SH-SY5Y (cell line): Measurements from ENCODE around the gene IFI6.

Experiments
- GATA2 ChIP-seq: IDR thresholded peaks from 2 replicates; pipeline ENCODE4 v1.6.1; 2011; ENCODE audit warnings: mild to moderate bottlenecking, low read depth, low read length
- GATA3 ChIP-seq: IDR thresholded peaks from 2 replicates; pipeline ENCODE4 v1.6.1; 2011; ENCODE audit warnings: low read depth, mild to moderate bottlenecking, low read length, moderate library complexity

Gene IFI6

DNA sequence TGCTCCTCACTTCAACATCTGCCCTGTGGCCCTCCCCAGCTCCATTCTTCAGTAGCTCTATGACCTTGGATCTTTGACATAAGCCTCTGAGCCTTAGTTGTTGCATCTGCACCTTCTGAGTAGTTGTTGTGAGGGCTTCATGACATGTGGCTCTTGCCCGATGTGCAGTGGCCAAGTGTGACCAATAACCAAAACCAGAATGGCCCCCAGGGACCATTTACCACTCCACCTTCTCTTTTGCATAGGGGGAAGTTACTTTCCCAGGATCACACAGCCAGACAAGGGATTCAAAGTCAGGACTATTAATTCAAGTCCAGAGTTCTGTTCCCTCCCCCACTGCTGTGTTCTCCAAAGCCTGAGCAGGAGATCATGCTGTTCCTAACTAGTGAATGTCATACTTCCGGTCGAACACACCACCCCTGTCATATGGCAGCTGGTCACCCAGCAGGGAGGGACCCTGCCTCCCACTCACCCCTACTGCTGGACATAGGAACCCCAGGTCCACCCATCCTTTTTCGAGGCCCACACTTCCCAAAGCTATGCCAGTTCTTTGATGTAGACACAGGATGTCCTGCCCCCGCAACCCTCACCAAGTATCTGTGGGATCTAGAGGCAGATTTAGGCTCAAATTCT is 41.0 kb downstream of the IFI6 start:
- no peak for TF ChIP-seq GATA2
- TF ChIP-seq GATA3, result no peak

DNA sequence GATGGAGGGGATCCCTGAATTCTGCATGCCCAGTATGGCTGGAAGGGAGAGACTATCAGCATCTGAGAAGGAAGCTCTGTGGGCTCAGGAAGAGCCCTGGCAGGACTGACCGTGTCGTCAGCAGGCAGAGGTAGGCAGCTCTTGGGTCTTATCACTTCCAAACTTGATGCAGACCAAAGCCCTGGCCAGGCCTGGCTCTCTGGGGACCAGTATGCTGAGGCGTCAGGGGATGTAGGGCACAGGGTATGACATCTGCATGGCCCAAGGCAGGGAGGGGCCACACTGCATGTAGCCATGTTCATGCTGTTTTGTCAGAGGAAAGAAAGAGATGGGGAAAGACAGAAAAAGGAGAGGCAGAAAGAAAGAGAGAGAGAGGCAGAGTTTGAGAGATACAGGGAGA is 43.3 kb downstream of the IFI6 start:
- TF ChIP-seq GATA3 (no peak), GATA2 (no peak)

DNA sequence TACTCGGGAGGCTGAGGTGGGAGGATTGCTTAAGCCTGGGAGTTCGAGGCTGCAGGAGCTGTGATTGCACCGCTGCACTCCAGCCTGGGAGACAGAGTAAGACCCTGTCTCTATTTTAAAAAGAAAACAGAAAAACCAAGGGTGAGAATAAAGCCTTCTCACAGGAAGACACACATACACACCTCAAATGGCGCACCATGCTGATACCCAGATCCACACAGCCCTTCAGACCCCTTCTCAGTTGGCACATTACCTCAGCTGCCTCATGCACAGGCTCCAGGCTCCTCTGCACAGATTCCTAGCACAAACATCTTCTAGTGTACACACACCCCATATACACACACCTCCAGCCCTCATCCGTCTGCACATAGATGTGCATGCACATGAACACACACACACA is 44.9 kb downstream of the IFI6 start:
- TF ChIP-seq GATA3, result no peak
- no peak for TF ChIP-seq GATA2

DNA sequence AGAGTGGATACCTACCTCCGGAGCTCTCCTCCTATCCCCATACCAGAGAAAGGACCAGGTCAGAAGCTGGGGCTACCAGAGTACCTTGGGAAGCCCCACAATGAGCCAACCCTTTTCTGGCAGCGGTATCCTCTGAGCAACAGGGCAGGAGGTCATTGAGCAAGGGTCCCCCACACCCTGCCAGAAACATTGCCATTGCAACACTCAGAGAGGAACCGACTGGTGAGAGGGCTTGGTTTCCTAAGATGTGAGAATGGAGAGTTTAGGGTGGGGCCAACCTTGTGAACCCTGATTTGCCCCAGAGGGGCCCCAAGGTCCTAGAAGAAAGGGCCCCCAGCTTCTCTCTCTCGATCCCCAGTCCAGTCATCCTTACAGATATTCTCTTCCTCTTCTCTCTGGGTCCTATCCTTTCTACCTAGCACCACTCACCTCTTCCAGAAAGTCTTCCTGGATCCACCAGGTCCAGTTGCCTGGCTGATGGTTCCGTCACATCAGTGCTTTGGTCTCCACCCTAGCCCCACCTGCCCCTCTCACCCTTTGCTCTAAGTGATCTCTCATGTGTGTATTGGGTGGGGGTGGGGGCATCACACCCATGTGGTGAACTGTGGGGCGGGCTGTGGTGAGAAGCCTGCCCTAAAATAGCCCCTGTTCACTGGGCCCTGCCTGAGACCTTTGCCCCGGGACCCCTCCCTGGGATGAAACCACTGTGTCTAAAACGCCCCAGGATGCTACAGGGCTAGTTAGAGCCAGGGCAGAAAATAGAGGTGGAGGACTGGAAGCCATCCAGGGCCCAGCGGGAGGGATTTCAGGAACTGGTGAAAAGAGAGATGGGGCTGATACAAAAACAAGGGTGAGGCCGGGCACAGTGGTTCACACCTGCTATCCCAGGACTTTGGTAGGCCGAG is 45.7 kb downstream of the IFI6 start:
- TF ChIP-seq GATA3, result no peak
- no peak for TF ChIP-seq GATA2

DNA sequence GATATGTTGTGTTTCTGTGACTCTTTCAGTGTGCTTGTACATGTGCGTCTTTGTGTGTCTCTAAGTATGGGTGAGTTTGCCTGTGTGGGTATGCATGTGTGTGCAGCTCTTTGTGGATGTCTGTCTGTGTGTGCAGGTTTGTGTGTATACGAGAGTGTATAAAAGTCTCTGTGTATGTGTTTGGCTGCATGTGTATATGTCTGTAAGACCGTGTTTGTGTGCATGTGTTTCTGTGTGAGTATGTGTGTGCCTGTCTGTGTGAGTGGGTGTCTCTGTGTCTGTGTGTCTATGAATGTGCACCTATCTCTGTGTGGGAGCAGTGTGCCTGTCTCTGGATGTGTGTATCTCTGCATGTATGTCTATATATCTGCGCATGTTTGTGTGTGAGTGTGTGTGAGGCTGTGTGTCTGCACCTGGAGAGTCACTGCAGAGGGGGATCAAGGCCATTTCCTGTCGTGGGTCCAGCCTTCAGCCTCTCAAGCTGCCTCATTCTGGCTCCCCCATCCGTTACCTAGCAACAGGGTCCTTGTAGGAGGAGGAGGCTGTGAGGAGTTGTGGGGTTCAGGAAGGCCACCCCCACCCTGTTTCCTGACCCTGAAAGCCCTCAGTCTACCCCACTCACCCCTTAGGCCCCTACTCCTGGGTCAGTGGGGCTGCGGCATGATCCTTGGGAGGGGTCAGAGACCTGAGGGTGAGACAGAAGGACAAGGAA is 47.4 kb downstream of the IFI6 start:
- TF ChIP-seq GATA2 (no peak), GATA3 (no peak)

DNA sequence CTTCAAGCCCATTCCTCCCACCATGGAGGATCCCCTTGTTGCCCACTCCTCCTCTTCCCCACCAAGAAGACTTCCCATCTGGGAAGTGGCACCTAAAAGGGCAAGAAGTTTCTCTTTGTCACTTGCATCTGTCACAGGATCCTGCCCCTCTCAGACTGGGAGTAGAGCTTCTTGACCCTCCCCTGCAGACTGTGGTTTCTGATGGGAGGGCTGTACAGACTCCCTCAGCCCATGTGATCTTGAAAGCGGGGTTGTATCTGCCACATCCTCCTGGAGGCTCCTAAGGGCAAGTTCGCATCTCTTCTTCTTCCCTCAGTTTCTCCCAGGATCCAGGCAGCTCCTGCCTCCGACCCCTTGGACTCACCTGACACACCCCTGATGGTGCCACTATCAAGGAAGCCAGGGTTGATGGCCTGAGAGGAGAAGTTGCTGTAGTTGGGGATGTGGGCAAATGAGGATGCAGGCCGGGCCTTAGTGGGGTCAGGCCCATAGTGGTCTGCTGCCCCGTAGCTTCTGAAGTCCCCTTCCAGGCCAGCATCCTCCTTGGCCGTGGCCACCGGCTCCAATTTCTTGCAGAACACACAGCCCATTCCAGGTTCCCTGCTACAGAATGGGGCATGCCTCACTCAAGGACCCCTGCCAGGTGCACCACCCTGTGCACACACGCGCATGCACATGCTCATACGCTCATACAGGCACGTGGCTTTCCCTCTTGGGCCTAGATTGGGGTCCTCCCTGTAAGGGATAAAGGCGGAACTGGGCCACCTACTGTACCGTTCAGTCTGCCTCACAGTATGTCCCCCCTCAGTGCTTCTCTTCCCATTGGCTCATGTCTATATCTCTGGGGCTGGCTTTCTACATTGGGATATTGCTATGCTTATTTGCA is 48.4 kb downstream of the IFI6 start:
- TF ChIP-seq GATA3 (no peak), GATA2 (no peak)

DNA sequence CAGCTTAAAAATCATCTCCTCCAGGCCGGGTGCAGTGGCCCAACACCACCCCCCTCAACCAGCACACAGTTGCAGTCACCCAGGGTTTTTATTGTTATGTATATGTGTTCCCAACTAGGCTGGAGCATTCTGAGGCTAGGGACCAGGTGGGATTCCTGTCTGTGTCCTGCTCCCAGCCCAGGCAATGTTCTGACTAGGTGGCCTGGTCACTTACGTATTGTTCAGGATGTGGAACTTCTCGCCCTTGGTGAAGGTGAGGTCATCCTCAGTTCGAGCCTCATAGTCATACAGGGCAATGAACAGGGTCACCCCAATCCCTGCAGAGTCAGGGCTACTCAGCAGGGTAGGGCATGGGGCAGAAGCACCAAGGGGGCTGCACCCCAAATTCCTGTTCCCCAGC is 49.2 kb downstream of the IFI6 start:
- TF ChIP-seq GATA3 (no peak), GATA2 (no peak)

DNA sequence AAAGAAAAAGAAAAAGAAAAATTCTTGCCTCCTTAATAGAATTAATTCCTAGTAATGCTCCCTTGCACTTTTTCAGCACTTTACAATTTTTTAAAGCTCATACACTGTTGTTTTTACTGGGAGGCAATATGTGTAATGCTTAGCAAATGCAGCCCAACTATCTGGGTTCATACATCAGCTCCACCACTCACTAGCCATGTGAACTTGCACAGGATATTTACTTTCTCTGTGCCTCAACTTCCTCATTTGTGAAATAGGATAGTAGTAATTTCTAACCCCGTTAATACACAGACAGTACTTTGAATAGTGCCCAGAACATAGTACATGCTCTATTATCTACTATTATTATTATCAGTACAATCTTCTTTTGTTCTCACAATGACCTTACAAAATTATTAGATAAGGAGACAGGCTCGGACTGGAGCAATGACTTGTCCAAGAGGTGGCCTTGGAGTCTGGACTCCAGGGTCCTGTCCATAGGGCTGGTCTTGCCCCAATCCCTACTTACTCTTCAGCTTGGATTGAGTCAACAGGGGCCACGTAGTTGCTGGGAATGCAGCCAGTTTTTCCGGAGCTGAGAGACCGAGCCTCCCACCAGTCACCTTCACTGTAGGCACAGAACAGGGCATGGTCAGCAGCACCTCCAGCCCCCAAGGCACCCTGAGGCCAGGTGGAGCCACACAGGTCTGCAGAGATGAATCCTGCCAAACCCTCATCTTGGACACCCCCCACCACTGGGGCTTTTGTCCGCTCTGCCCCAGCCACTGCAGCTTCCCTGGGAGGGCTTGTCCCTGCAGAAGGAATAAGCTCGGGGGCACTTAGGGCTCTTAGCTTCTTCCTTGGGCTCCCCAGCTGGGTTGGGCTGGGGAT is 50.7 kb downstream of the IFI6 start:
- TF ChIP-seq GATA3 (no peak), GATA2 (no peak)

DNA sequence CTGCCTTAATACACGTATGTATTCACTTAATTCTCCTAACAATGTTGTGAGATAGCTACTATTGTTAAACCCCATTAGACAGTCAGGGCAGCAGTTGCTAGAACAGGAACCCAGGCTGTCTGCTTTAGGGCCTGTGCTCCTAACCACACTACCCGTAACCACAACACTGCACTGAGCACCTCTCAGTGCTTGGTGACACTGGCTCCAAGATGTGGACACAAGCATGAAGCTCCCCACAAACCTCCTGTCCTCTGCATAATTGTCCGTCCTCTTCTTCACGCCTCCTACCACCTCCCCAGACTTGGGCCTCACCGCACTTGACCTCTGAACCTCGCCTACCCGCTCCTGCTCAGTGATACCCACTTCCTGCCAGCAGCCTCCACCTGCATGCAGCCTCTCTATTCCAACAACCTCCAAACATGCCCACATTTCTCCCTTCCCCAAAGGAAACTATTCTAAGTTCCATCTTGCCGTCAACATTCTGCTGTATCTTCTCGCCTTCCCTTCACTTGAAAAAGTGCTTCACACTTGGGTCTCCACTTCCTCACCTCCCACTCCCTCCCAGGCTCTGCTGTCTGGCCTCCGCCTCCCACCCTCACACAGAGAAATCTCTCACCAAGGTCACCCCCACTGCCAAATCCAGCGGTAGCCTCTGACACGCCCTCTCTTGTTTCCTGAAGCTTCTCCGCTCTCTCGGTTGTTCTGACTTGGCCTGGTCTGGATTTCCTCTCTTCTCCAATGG is 53.5 kb downstream of the IFI6 start:
- TF ChIP-seq GATA3 (no peak), GATA2 (no peak)

DNA sequence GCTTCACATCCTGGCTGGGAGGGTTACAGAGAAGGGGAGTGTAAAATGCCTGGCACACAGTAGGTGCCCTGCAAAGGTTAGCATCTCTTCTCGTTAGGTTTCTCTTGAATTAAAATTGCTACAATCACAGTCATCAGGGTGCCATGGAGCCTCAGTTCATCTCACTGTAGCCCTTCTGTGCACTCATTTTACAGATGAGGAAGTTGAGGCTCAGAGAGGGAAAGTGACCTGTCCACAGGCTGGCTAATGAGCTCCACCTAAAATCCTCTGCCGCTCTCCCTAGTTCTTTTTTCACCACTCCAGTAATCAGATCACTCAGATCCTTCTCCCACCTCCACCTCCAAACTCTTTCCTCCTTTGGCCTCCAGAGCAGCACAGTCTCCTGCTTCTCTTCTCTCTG is 54.6 kb downstream of the IFI6 start:
- no peak for TF ChIP-seq GATA3
- no peak for TF ChIP-seq GATA2

DNA sequence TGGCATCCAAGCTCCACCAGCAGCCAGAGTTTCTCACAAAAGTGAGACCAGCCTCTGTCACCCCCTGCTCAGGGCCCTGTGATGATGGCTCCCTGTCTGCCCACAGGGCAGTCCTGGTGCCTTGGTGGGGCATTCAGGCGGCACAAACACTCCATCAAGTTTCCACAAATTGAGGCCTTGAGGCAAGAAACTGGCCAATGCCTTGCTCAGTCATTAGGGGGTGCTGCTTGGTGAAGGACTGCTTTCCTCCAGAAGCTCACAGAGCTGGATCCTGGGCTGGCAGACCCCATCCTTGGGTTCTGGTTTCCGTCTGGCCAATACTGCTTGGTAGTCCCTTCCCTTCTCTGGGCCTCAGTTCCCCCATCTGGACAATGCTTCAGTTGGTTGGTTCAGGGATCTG is 55.6 kb downstream of the IFI6 start:
- TF ChIP-seq GATA2 (no peak), GATA3 (no peak)
